Ishikawa (cell line): Measurements from ENCODE around the gene JMJD1C.

Source experiments
- CEBPB ChIP-seq: IDR thresholded peaks from 2 replicates; pipeline ENCODE4 v1.6.1; 2012
- CREB1 ChIP-seq: IDR thresholded peaks from 2 replicates; pipeline ENCODE4 v1.6.1; 2012; ENCODE audit warnings: low read depth
- EGR1 ChIP-seq: IDR thresholded peaks from 2 replicates; pipeline ENCODE4 v1.6.1; 2012
- EP300 ChIP-seq: IDR thresholded peaks from 2 replicates; pipeline ENCODE4 v1.6.1; 2012; ENCODE audit warnings: borderline replicate concordance
- FOXM1 ChIP-seq: IDR thresholded peaks from 2 replicates; pipeline ENCODE4 v1.6.1; 2012; ENCODE audit warnings: low read depth, borderline replicate concordance
- MAX ChIP-seq: IDR thresholded peaks from 2 replicates; pipeline ENCODE4 v1.6.1; 2012
- NFIC ChIP-seq: IDR thresholded peaks from 2 replicates; pipeline ENCODE4 v1.6.1; 2012
- RAD21 ChIP-seq: IDR thresholded peaks from 2 replicates; pipeline ENCODE4 v1.6.1; 2012; ENCODE audit warnings: low read depth
- REST ChIP-seq: IDR thresholded peaks from 2 replicates; pipeline ENCODE4 v1.6.1; 2012; ENCODE audit warnings: low read depth, mild to moderate bottlenecking
- TAF1 ChIP-seq: IDR thresholded peaks from 2 replicates; pipeline ENCODE4 v1.6.1; 2012; ENCODE audit warnings: low read depth, mild to moderate bottlenecking
- TCF12 ChIP-seq: IDR thresholded peaks from 2 replicates; pipeline ENCODE4 v1.6.1; 2012; ENCODE audit warnings: low read depth
- TEAD4 ChIP-seq: IDR thresholded peaks from 2 replicates; pipeline ENCODE4 v1.6.1; 2012
- USF1 ChIP-seq: IDR thresholded peaks from 2 replicates; pipeline ENCODE4 v1.6.1; 2012
- YY1 ChIP-seq: IDR thresholded peaks from 2 replicates; pipeline ENCODE4 v1.6.1; 2012; ENCODE audit warnings: low read depth
- ZBTB7A ChIP-seq: IDR thresholded peaks from 2 replicates; pipeline ENCODE4 v1.6.1; 2012; ENCODE audit warnings: low read depth

Gene JMJD1C

GRCh38 chr10:63129888-63130287 lies 335.9 kb downstream of the JMJD1C start:
- TF ChIP-seq TCF12 = no peak
- TF ChIP-seq TAF1 = no peak
- TF ChIP-seq TEAD4 = 0 out of 2 replicates have a peak, but pooled peaks have one; percentile 14

GRCh38 chr10:63128443-63128842 lies 337.3 kb downstream of the JMJD1C start:
- TF ChIP-seq NFIC = no peak
- TF ChIP-seq CEBPB = no peak
- no peak for TF ChIP-seq USF1
- TF ChIP-seq FOXM1 = no peak
- no peak for TF ChIP-seq MAX
- no peak for TF ChIP-seq ZBTB7A
- no peak for TF ChIP-seq TAF1
- no peak for TF ChIP-seq YY1
- no peak for TF ChIP-seq RAD21
- no peak for TF ChIP-seq TEAD4
- no peak for TF ChIP-seq CREB1
- TF ChIP-seq TCF12 = no peak
- TF ChIP-seq REST = no peak
- TF ChIP-seq EP300 = no peak

GRCh38 chr10:63125459-63125858 lies 340.3 kb downstream of the JMJD1C start:
- no peak for TF ChIP-seq CEBPB
- TF ChIP-seq TCF12 = no peak
- no peak for TF ChIP-seq FOXM1
- no peak for TF ChIP-seq NFIC

GRCh38 chr10:63123727-63124362 lies 341.9 kb downstream of the JMJD1C start:
- no peak for TF ChIP-seq FOXM1
- TF ChIP-seq EP300 = no peak
- no peak for TF ChIP-seq TCF12
- no peak for TF ChIP-seq CREB1
- no peak for TF ChIP-seq MAX
- TF ChIP-seq REST = no peak
- no peak for TF ChIP-seq CEBPB
- no peak for TF ChIP-seq EGR1
- no peak for TF ChIP-seq ZBTB7A
- TF ChIP-seq TEAD4 = no peak
- no peak for TF ChIP-seq RAD21
- TF ChIP-seq TAF1 = no peak
- TF ChIP-seq NFIC = no peak
- no peak for TF ChIP-seq YY1
- TF ChIP-seq USF1 = no peak

- no peak for TF ChIP-seq TEAD4
- no peak for TF ChIP-seq REST
- TF ChIP-seq EGR1 = no peak
- TF ChIP-seq NFIC = no peak
- no peak for TF ChIP-seq CREB1
- TF ChIP-seq EP300 = no peak
- TF ChIP-seq TAF1 = no peak
- TF ChIP-seq YY1 = no peak
- no peak for TF ChIP-seq RAD21
- no peak for TF ChIP-seq MAX
- TF ChIP-seq CEBPB = no peak
- TF ChIP-seq USF1 = no peak
- TF ChIP-seq TCF12 = no peak
- TF ChIP-seq FOXM1 = no peak
- TF ChIP-seq ZBTB7A = no peak
Measured at GRCh38 chr10:63120554-63120953, 345.2 kb downstream of the JMJD1C start.
